CD8-positive, alpha-beta memory T cell (primary cell): ENCODE results near the gene EHBP1L1. TPM values are rescaled to one million over a fixed set of nuclear protein-coding genes. Genes with fewer than 3 reads are reported as not detected.

ENCODE experiments used
- CTCF ChIA-PET: fragments of 350-600 bp; sonication (Branson Sonifier 250); formaldehyde crosslinking; loops from one replicate; lab custom pipeline; 2021; ENCODE audit warnings: antibody characterized with exemption; lab: Charles Lee
- POLR2A ChIA-PET: fragments of 350-600 bp; sonication (Branson Sonifier 250); formaldehyde crosslinking; loops from one replicate; lab custom pipeline; 2021; ENCODE audit warnings: antibody characterized with exemption; lab: Charles Lee
- DNase-seq, 5 donors: peaks; one replicate each; pipeline versions ENCODE4 v3.0.0 to v3.0.0-alpha.2; 2020 to 2022; ENCODE audit warnings: mixed read lengths in 1 of 5
- H3K27ac ChIP-seq: one replicate; pipeline ENCODE4 v1.7.0; 2013; ENCODE audit warnings: low read depth, mild to moderate bottlenecking, low read length, moderate library complexity
- H3K27me3 ChIP-seq: 2 replicates; pipeline ENCODE4 v1.7.0; 2013; ENCODE audit warnings: low read length, mild to moderate bottlenecking; ENCODE audit not compliant: insufficient read depth, poor library complexity, severe bottlenecking
- H3K36me3 ChIP-seq: 2 replicates; pipeline ENCODE4 v1.7.0; 2013; ENCODE audit warnings: mild to moderate bottlenecking, low read length, moderate library complexity; ENCODE audit not compliant: insufficient read depth
- H3K4me1 ChIP-seq: 2 replicates; pipeline ENCODE4 v1.7.0; 2013; ENCODE audit warnings: mild to moderate bottlenecking, low read length, moderate library complexity; ENCODE audit not compliant: insufficient read depth
- H3K4me3 ChIP-seq: 2 replicates; pipeline ENCODE4 v1.7.0; 2013; ENCODE audit warnings: mild to moderate bottlenecking, low read length
- H3K9me3 ChIP-seq: 2 replicates; pipeline ENCODE4 v1.7.0; 2013; ENCODE audit warnings: mild to moderate bottlenecking, low read length
- H3K27ac Mint-ChIP-seq, 8 donors: one replicate each; pipeline ENCODE4 v1.8.0; 2020 to 2021; ENCODE audit warnings: mixed read lengths in 8 of 8, mild to moderate bottlenecking in 6 of 8, inconsistent platforms in 3 of 8, moderate library complexity in 3 of 8
- H3K27me3 Mint-ChIP-seq, 2 donors: one replicate each; pipeline ENCODE4 v1.8.0; 2020 to 2021; ENCODE audit warnings: mixed read lengths in 2 of 2, mild to moderate bottlenecking in 1 of 2, moderate library complexity in 1 of 2
- H3K36me3 Mint-ChIP-seq, 3 donors: one replicate each; pipeline ENCODE4 v1.8.0; 2020 to 2021; ENCODE audit warnings: mixed read lengths in 3 of 3, inconsistent platforms in 1 of 3, mild to moderate bottlenecking in 1 of 3
- H3K4me1 Mint-ChIP-seq, 3 donors: one replicate each; pipeline ENCODE4 v1.8.0; 2020 to 2021; ENCODE audit warnings: mixed read lengths in 3 of 3, inconsistent platforms in 1 of 3, mild to moderate bottlenecking in 1 of 3
- H3K4me3 Mint-ChIP-seq, 7 donors: one replicate each; pipeline ENCODE4 v1.8.0; 2020 to 2021; ENCODE audit warnings: mixed read lengths in 7 of 7, mild to moderate bottlenecking in 6 of 7, moderate library complexity in 4 of 7, inconsistent platforms in 2 of 7
- H3K9me3 Mint-ChIP-seq, 5 donors: one replicate each; pipeline ENCODE4 v1.8.0; 2020 to 2022; ENCODE audit warnings: mixed read lengths in 5 of 5, mild to moderate bottlenecking in 3 of 5, moderate library complexity in 2 of 5, inconsistent platforms in 1 of 5
- polyA plus RNA-seq: library from polyadenylated mRNA; unstranded; fragments of 300-500 nt; fragmentation: Illumina TruSeq; gene quantifications from one replicate; pipeline ENCODE4 v1.2.3, GENCODE V29; 2021
- total RNA-seq, 2 experiments: library from RNA; stranded (reverse); gene quantifications; one replicate each; pipeline ENCODE4 v1.2.3, GENCODE V29; 2021

Gene EHBP1L1
- total and polyA plus RNA-seq, 3 experiments from 2014 or later: 25.1 to 100 (median 97.3) TPM

DNA sequence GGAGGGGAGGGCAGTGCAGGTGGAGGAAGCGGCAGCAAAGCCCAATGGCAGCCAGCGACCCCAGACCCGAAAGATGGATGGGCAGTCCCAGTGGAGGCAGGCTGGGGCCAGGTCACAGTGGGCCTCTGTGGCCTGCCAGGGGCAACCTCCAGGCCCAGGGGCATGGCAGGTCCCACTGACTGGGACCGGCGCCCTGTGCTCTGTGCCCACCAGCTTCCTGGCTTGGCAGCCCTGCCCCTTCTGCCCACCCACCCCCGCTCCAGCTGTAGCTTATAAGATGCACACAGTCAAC, 24.0 kb downstream of the EHBP1L1 start:
- Mint-ChIP-seq H3K27me3 (no peaks in the 10 kb centered on the region), H3K4me3 (no peak overlapping the region), H3K27ac (no peak overlapping the region), H3K9me3 (no peaks in the 10 kb centered on the region), H3K36me3 (peaks cover 0 to 52% (median 2%) of the 10 kb centered on the region in 3 donors), H3K4me1 (peaks cover 7 to 9% (median 8%) of the 10 kb centered on the region in 3 donors)
- no peak for DNase-seq
- Histone ChIP-seq H3K36me3 (peaks cover 16% of the 10 kb centered on the region), H3K27ac (no peak overlapping the region), H3K9me3 (no peaks in the 10 kb centered on the region), H3K27me3 (no peaks in the 10 kb centered on the region), H3K4me1 (peaks cover 13% of the 10 kb centered on the region), H3K4me3 (no peak overlapping the region)
- ChIA-PET POLR2A (no interaction called here), CTCF (interaction anchor here (1.2 kb wide), 1 partner anchor 12 kb away, joined by 3 read pairs; no protein-coding TSS in a partner anchor)

GRCh38 chr11:65604258-65604657, 28.4 kb downstream of the EHBP1L1 start:
- peaks cover 14% of the 10 kb centered on the region for H3K36me3 ChIP-seq
- H3K27ac Mint-ChIP-seq: peak overlapping the region in 1 of 8 donors; percentile 32
- H3K9me3 Mint-ChIP-seq: no peaks in the 10 kb centered on the region
- DNase-seq: no peak
- CTCF ChIA-PET: interaction anchor here (3.4 kb wide), 1 partner anchor 11 kb away, joined by 16 read pairs; no protein-coding TSS in a partner anchor
- no peak overlapping the region for H3K27ac ChIP-seq
- H3K4me3 Mint-ChIP-seq: no peak overlapping the region
- H3K27me3 Mint-ChIP-seq: no peaks in the 10 kb centered on the region
- H3K9me3 ChIP-seq: no peaks in the 10 kb centered on the region
- no peaks in the 10 kb centered on the region for H3K4me1 ChIP-seq
- no peak overlapping the region for H3K4me3 ChIP-seq
- H3K36me3 Mint-ChIP-seq: peaks cover 0 to 71% (median 0%) of the 10 kb centered on the region in 3 donors
- H3K27me3 ChIP-seq: no peaks in the 10 kb centered on the region
- H3K4me1 Mint-ChIP-seq: peaks cover 4 to 6% (median 6%) of the 10 kb centered on the region in 3 donors
- POLR2A ChIA-PET: no interaction called here

GRCh38 chr11:65606876-65607613, 31.2 kb downstream of the EHBP1L1 start:
- H3K9me3 Mint-ChIP-seq: no peaks in the 10 kb centered on the region
- no peaks in the 10 kb centered on the region for H3K9me3 ChIP-seq
- no peaks in the 10 kb centered on the region for H3K27me3 ChIP-seq
- H3K4me3 ChIP-seq: no peak overlapping the region
- peaks cover 14% of the 10 kb centered on the region for H3K36me3 ChIP-seq
- ChIA-PET POLR2A (no interaction called here), CTCF (interaction anchor here (2.0 kb wide), 1 partner anchor 13 kb away, joined by 8 read pairs; no protein-coding TSS in a partner anchor)
- H3K4me3 Mint-ChIP-seq: no peak overlapping the region
- peaks cover 22% of the 10 kb centered on the region for H3K4me1 ChIP-seq
- DNase-seq: no peak
- no peaks in the 10 kb centered on the region for H3K27me3 Mint-ChIP-seq
- peak overlapping the region in 1 of 8 donors; percentile 33 for H3K27ac Mint-ChIP-seq
- H3K36me3 Mint-ChIP-seq: peaks cover 0 to 83% (median 0%) of the 10 kb centered on the region in 3 donors
- peaks cover 19 to 34% (median 27%) of the 10 kb centered on the region in 3 donors for H3K4me1 Mint-ChIP-seq
- H3K27ac ChIP-seq: no peak overlapping the region

DNA sequence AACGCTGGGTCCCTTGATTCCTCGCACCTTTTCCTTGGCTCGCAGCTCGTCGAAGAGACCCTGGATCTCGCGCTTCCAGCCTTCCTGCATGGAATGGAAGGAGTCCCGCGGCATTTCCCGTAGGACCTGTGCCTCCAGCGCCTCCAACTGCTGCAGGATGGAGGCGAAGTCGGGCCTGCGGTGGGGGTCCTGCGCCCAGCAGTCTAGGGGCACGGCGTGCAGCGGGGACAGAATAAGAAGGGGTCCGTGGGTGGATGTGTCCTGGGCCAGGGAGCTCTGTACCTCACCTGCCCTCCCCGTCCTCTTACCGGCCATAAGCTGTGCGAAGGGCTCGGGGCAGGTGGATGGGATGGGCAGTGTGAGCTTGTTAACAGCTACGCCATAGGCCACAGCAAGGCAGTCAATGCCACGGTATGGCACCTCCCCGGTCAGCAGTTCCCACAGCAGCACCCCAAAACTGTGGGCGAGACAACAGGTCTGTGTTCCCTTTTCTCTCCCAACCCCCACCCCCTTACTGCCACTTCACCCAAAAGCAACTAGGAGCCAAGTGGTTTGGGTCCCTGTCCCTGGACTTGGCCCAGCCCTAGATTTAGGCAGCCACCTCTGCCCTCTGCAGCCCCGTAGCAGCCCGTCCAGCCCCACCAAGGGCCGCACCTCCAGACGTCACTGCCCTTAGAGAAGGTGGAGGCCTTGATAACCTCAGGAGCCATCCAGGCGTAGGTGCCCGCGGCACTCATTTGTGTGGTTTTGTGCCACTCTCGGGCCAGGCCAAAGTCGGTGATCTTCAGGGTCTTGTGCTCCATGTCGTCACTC, 32.0 kb downstream of the EHBP1L1 start:
- H3K27me3 Mint-ChIP-seq: no peaks in the 10 kb centered on the region
- Histone ChIP-seq H3K36me3 (peaks cover 14% of the 10 kb centered on the region), H3K4me1 (peaks cover 30% of the 10 kb centered on the region), H3K27me3 (no peaks in the 10 kb centered on the region), H3K4me3 (no peak overlapping the region), H3K27ac (no peak overlapping the region), H3K9me3 (no peaks in the 10 kb centered on the region)
- DNase-seq: no peak
- H3K27ac Mint-ChIP-seq: peak overlapping the region in 2 of 8 donors; percentile 51 to 56
- ChIA-PET CTCF (interaction anchor here (2.0 kb wide), 1 partner anchor 14 kb away, joined by 8 read pairs; no protein-coding TSS in a partner anchor), POLR2A (no interaction called here)
- peaks cover 0 to 84% (median 0%) of the 10 kb centered on the region in 3 donors for H3K36me3 Mint-ChIP-seq
- peaks cover 27 to 42% (median 35%) of the 10 kb centered on the region in 3 donors for H3K4me1 Mint-ChIP-seq
- no peaks in the 10 kb centered on the region for H3K9me3 Mint-ChIP-seq
- peak overlapping the region in 1 of 7 donors; percentile 76 for H3K4me3 Mint-ChIP-seq

DNA sequence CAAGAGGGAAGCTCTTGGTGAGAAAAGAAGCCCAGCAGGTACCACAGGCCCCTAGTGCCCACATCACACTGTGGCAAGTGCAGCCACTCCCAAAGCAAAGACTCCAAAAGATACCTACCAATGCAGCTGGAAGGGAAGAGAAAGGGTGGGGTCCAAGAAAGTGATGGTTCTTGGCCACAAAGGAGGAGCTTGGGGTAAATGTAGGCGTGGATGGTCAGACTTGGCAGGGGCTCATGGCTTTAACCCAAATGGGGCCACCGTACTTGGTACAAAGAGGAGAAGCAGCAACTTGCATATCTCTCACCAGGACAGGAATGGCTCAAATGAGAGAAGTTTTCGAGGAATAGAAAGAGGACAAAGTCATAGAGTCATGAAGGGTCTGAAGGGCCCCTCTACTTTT, 33.4 kb downstream of the EHBP1L1 start:
- Mint-ChIP-seq H3K9me3 (no peaks in the 10 kb centered on the region), H3K27me3 (no peaks in the 10 kb centered on the region), H3K4me1 (peaks cover 34 to 54% (median 39%) of the 10 kb centered on the region in 3 donors), H3K36me3 (peaks cover 0 to 73% (median 0%) of the 10 kb centered on the region in 3 donors), H3K27ac (peak overlapping the region in 6 of 8 donors; percentile 47 to 82 (median 66)), H3K4me3 (peak overlapping the region in 3 of 7 donors; percentile 29 to 47 (median 44))
- DNase-seq: no peak
- ChIA-PET CTCF (interaction anchor here (1.1 to 1.5 kb wide), 2 partner anchors 21 to 69 kb away, joined by 3 to 4 read pairs; no protein-coding TSS in a partner anchor), POLR2A (no interaction called here)
- H3K36me3 ChIP-seq: peaks cover 14% of the 10 kb centered on the region
- no peaks in the 10 kb centered on the region for H3K9me3 ChIP-seq
- H3K4me3 ChIP-seq: no peak overlapping the region
- peaks cover 35% of the 10 kb centered on the region for H3K4me1 ChIP-seq
- H3K27me3 ChIP-seq: no peaks in the 10 kb centered on the region
- H3K27ac ChIP-seq: no peak overlapping the region

GRCh38 chr11:65609665-65610064, 33.8 kb downstream of the EHBP1L1 start:
- peaks cover 35% of the 10 kb centered on the region for H3K4me1 ChIP-seq
- Mint-ChIP-seq H3K9me3 (no peaks in the 10 kb centered on the region), H3K4me3 (peak overlapping the region in 3 of 7 donors; percentile 4 to 47 (median 35)), H3K27ac (peak overlapping the region; percentile 19 to 93 (median 72)), H3K4me1 (peaks cover 34 to 56% (median 39%) of the 10 kb centered on the region in 3 donors), H3K27me3 (no peaks in the 10 kb centered on the region), H3K36me3 (peaks cover 0 to 72% (median 0%) of the 10 kb centered on the region in 3 donors)
- no peak overlapping the region for H3K27ac ChIP-seq
- H3K9me3 ChIP-seq: no peaks in the 10 kb centered on the region
- no peaks in the 10 kb centered on the region for H3K27me3 ChIP-seq
- ChIA-PET POLR2A (no interaction called here), CTCF (interaction anchor here (1.1 to 2.2 kb wide), 3 partner anchors 22 to 69 kb away, joined by 3 to 6 read pairs (median 4); no protein-coding TSS in a partner anchor)
- H3K36me3 ChIP-seq: peaks cover 14% of the 10 kb centered on the region
- H3K4me3 ChIP-seq: no peak overlapping the region
- DNase-seq: no peak

DNA sequence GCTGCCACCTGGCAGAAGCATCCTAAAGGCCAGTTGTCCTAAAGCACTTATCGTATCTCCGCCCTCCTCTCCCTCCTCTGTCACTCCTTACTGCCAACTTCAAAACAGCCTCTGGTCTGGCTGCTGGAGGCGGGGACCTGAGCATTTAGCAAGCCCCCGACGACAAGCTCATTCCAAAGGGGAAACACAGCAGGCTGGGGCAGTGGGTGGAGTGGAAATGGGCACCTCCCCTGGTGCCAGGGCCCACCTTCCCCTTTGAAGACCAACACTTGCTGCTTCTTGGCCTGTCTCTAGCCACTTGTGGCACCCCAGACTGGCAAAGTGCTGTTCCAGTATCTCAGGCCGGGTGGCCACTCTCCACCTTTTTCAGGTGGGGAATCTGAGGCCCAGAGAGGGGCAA, 34.6 kb downstream of the EHBP1L1 start:
- no peak for DNase-seq
- Mint-ChIP-seq H3K4me3 (peak overlapping the region in 4 of 7 donors; percentile 4 to 47 (median 29)), H3K4me1 (peaks cover 34 to 56% (median 39%) of the 10 kb centered on the region in 3 donors), H3K27me3 (no peaks in the 10 kb centered on the region), H3K27ac (peak overlapping the region; percentile 49 to 97 (median 83)), H3K9me3 (no peaks in the 10 kb centered on the region), H3K36me3 (peaks cover 0 to 69% (median 0%) of the 10 kb centered on the region in 3 donors)
- Histone ChIP-seq H3K36me3 (peaks cover 7% of the 10 kb centered on the region), H3K4me1 (peaks cover 35% of the 10 kb centered on the region), H3K27me3 (no peaks in the 10 kb centered on the region), H3K27ac (peak overlapping the region; percentile 43), H3K9me3 (no peaks in the 10 kb centered on the region), H3K4me3 (no peak overlapping the region)
- ChIA-PET CTCF (interaction anchor here (0.7 to 2.2 kb wide), 3 partner anchors 16 to 70 kb away, joined by 3 to 6 read pairs (median 4); no protein-coding TSS in a partner anchor), POLR2A (no interaction called here)
